ENCODE results near the gene METTL25B.

DNA sequence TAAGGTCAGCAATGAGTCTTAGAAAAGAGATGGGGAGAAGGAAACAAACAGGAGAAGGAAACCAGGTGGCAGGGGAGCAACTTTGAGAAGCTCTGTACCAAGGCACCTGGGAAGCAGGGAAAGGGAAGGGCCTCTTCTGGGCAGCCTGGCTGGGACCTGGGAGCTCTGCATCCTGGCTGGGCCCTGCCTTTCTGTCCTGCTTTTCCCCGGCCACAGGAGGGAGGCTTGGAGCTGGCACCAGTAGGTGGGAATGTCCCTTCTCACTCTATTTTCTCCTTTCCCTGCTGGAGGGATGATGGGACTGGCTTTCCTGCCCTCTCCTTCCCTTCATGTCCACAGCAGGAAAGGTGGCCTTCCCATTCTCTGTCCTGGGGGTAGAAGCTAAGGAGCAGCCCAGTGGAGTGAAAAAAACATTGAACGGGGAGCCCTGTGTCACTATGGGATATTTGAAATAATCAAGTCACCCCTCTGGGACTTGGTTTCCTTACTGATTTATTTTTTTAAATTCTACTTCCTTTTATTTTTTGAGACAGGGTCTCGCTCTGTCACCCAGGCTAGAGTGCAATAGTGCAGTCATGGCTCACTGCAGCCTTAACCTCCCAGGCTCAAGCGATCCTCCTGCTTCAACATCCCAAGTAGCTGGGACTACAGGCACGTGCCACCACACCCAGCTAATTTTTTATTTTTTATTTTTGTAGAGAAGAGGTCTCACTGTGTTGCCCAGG lies 45.9 kb upstream of the METTL25B start:
- TF ChIP-seq, protein P1, sequence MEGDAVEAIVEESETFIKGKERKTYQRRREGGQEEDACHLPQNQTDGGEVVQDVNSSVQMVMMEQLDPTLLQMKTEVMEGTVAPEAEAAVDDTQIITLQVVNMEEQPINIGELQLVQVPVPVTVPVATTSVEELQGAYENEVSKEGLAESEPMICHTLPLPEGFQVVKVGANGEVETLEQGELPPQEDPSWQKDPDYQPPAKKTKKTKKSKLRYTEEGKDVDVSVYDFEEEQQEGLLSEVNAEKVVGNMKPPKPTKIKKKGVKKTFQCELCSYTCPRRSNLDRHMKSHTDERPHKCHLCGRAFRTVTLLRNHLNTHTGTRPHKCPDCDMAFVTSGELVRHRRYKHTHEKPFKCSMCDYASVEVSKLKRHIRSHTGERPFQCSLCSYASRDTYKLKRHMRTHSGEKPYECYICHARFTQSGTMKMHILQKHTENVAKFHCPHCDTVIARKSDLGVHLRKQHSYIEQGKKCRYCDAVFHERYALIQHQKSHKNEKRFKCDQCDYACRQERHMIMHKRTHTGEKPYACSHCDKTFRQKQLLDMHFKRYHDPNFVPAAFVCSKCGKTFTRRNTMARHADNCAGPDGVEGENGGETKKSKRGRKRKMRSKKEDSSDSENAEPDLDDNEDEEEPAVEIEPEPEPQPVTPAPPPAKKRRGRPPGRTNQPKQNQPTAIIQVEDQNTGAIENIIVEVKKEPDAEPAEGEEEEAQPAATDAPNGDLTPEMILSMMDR (conservative IDR thresholded peaks at IDR 0.05; ENCODE audit: low read depth, low read length), result no peak
- TF ChIP-seq RCOR1 (IDR thresholded peaks at IDR 0.05; ENCODE audit: insufficient replicate concordance, low read length), result no peak
- no peak for TF ChIP-seq MAZ (IDR thresholded peaks at IDR 0.05; ENCODE audit: borderline replicate concordance, low read depth, low read length)
- no peak for TF ChIP-seq MXI1 (IDR thresholded peaks at IDR 0.05; ENCODE audit: borderline replicate concordance, low read depth, low read length)
- TF ChIP-seq POLR2A (IDR thresholded peaks at IDR 0.05; ENCODE audit: low read depth, low read length), result no peak
- no peak for TF ChIP-seq RFX5 (IDR thresholded peaks at IDR 0.05; ENCODE audit: low read depth, low read length)
- TF ChIP-seq, protein P2, sequence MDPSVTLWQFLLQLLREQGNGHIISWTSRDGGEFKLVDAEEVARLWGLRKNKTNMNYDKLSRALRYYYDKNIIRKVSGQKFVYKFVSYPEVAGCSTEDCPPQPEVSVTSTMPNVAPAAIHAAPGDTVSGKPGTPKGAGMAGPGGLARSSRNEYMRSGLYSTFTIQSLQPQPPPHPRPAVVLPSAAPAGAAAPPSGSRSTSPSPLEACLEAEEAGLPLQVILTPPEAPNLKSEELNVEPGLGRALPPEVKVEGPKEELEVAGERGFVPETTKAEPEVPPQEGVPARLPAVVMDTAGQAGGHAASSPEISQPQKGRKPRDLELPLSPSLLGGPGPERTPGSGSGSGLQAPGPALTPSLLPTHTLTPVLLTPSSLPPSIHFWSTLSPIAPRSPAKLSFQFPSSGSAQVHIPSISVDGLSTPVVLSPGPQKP (IDR thresholded peaks at IDR 0.05; ENCODE audit: borderline replicate concordance, low read depth, low read length), result no peak

All from IMR-90 (cell line).